HG02678 (cell line): Measurements from ENCODE around the gene NCK1.
"Not testable (repeated sequence)": the region's sequence is repeated elsewhere in the genome, so short reads cannot be mapped to it uniquely, and the experiment has no call there.

Experiments
- ATAC-seq: cut with Tn5 transposase; IDR thresholded peaks from one replicate; pipeline ENCODE4 v1.9.1; 2021; ENCODE audit warnings: mild to moderate bottlenecking, moderate library complexity; ENCODE audit not compliant: unreplicated experiment

NCK1 gene

DNA sequence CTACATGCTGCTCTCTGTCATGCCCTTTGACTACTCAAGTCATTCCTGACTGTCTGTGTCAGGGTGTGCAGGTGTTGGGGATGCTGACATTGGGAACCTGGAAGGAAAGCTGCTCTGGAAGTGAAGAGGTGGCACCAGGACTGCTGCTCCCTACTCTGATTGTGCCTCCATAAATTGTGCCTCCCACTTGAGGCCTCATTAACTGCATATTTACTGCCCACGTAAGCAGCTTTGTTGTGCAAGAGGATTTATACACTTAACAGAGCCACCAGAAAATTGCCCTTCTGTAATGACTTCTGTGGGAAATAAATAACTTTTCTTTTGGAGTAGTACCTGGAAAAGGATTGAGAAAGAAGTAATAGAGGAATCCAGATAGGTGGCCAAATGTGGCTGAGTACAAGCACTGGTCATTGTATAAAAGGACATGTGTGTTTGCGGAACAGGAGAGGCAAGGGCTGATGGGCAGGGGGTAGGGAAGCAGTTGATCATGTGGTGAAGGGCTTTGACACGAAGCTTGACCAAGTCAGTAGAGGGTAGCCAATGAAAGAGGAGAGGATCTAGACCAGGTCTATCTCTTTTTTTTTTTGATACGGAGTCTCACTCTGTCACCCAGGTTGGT, 120.6 kb downstream of the NCK1 start:
- no peak for ATAC-seq

GRCh38 chr3:136984837-136985236, 122.8 kb downstream of the NCK1 start:
- ATAC-seq = no peak

- ATAC-seq = not testable (repeated sequence)
Measured at GRCh38 chr3:136987398-136987980, 125.5 kb downstream of the NCK1 start.

- ATAC-seq = no peak
Measured at GRCh38 chr3:136988651-136989050, 126.6 kb downstream of the NCK1 start.

DNA sequence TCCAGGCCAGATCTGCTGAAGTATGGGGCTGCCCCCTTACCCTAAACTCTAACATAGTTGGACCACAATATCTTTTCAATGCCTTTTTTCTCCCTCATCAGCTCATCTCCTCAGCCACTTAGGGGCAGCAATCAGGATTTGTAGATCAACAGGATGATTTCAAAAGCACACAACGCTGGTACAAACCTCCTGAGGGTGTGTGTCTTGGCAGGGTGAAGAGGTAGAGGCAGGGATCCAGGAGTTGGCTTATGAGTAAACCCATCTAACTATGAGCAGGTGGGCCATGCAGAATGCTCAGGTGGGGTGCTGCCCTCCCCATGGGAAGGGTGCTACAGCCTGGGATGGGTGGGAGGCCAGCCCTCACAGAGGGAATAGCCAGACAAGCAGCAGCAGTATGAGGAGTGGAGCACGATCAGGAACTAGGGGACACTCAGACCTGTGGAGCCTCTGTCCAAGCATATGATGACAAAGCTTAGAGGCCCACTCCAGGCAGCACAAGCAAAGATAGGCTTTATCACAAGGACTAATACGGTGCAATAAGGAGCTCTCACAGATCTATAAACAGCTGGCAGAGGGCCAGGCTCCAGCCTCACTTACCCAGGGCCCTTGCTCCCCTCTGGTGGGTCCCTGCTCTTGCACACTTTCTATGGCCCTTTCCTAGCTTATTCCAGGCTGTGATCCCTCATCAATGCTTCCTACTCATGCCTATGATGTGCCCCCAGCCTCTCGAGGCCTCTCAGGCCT, 127.9 kb downstream of the NCK1 start:
- ATAC-seq = no peak

- ATAC-seq = no peak
Measured at GRCh38 chr3:136990826-136991225, 128.8 kb downstream of the NCK1 start.

DNA sequence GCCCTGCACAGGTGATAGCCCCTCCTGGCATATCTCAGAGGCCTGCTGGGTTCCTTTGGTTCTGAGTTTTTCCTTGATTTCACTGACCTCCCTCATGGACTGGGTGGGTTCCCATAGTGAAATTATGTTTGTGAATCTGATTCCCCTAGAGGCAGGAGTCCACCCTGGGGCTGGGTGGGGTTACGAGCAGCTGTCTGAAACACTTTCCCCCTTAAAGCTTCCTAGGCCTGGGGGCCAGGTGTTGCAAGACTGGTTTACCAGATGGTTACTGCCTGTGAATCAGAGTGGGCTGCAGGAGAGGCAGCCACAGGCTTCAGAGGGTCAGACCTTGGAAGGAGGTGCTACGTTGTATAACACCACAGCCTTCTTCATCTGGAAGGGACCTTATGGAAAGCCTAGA, 130.1 kb downstream of the NCK1 start:
- no peak for ATAC-seq

GRCh38 chr3:136994772-136995516, 132.9 kb downstream of the NCK1 start:
- ATAC-seq = no peak

- no peak for ATAC-seq
Measured at GRCh38 chr3:136995652-136996051, 133.6 kb downstream of the NCK1 start.
